Uterine smooth muscle cell (primary cell): ENCODE data around the gene AMY2B. TPM values are rescaled to one million over a fixed set of nuclear protein-coding genes. Genes with fewer than 3 reads are reported as not detected.

ENCODE experiments used
- total RNA-seq: library from RNA; depleted of rRNA; stranded (reverse); fragments of >200 nt; gene quantifications from 2 replicates; pipeline ENCODE4 v1.2.3, GENCODE V29; 2014

AMY2B gene
- 2.9 and 7.1 TPM in 2 replicates for total RNA-seq

GRCh38 chr1:103571289-103571688 is at the start of gene AMY2B:
Gene AMY2B, plus strand, starts transcription at chr1:103571589. Its CDS starts 14 bp downstream, at chr1:103571603.

GRCh38 chr1:103525607-103526507 is 45.5 kb upstream of the AMY2B start, which contains the start of gene RNPC3:
Gene RNPC3, plus strand, starts transcription at chr1:103525699. Its CDS starts 372 bp downstream, at chr1:103526071.

GRCh38 chr1:103616994-103617477 is 45.6 kb downstream of the AMY2B start, which contains the start of gene AMY2A:
Gene AMY2A, plus strand, starts transcription at chr1:103617427. Its CDS starts 14 bp downstream, at chr1:103617441.

Other genes starting within 250 kb of the AMY2B start
- 4.7 and 5.2 TPM in 2 replicates for gene RNPC3, start 45.9 kb upstream of the AMY2B start, total RNA-seq
- gene AMY2A, start 45.8 kb downstream of the AMY2B start, total RNA-seq, result not detected in 2 replicates
- gene AMY1A, start 84.2 kb downstream of the AMY2B start, total RNA-seq, result not detected in 2 replicates
- not detected in 2 replicates for gene AMY1B, start 124.6 kb downstream of the AMY2B start, total RNA-seq
- gene AMY1C, start 178.3 kb downstream of the AMY2B start, total RNA-seq, result not detected in 2 replicates